SK-N-SH (cell line): ENCODE results near the gene OR10G2.

Experiments used
- CTCF ChIP-seq: fragments of 200-600 bp; sonication (generic); IDR thresholded peaks from 2 replicates; pipeline ENCODE4 v1.6.1; 2017; ENCODE audit warnings: antibody characterized with exemption, mild to moderate bottlenecking, moderate library complexity
- ELF1 ChIP-seq: IDR thresholded peaks from 2 replicates; pipeline ENCODE4 v1.4.0; 2012
- EP300 ChIP-seq, 2 experiments: IDR thresholded peaks; 2 replicates each; pipeline versions ENCODE4 v1.4.0 to v1.6.1; 2012; ENCODE audit warnings: borderline replicate concordance in 1 of 2, low read depth in 1 of 2, low read length in 1 of 2
- FOXM1 ChIP-seq: IDR thresholded peaks from 2 replicates; pipeline ENCODE4 v1.4.0; 2012; ENCODE audit warnings: low read depth, mild to moderate bottlenecking
- RFX5 ChIP-seq: IDR thresholded peaks from 2 replicates; pipeline ENCODE4 v1.6.1; 2012; ENCODE audit warnings: mild to moderate bottlenecking, improper control_type of control experiment, low read length
- RXRA ChIP-seq: IDR thresholded peaks from 2 replicates; pipeline ENCODE4 v1.4.0; 2012; ENCODE audit warnings: low read depth, mild to moderate bottlenecking, borderline replicate concordance
- SMC3 ChIP-seq: IDR thresholded peaks from 2 replicates; pipeline ENCODE4 v1.6.1; 2012; ENCODE audit warnings: low read depth, low read length, improper control_type of control experiment
- TCF12 ChIP-seq: IDR thresholded peaks from 2 replicates; pipeline ENCODE4 v1.4.0; 2012
- USF2 ChIP-seq: fragments of 150-350 bp; IDR thresholded peaks from 2 replicates; pipeline ENCODE4 v1.6.1; 2017; ENCODE audit warnings: antibody characterized with exemption, low read length, low read depth, borderline replicate concordance

GRCh38 chr14:21634840-21635239, at the start of gene OR10G2:
- TF ChIP-seq USF2 (no peak), TCF12 (no peak), CTCF (no peak), FOXM1 (no peak), EP300 (IDR thresholded peaks at IDR 0.05; ENCODE audit: borderline replicate concordance in 1 of 2, low read depth in 1 of 2, low read length in 1 of 2) (no peak), SMC3 (no peak), RFX5 (no peak), ELF1 (no peak), RXRA (no peak)
